Stimulated activated CD8-positive, alpha-beta memory T cell treated with anti-CD3 and anti-CD28 coated beads, Interleukin-4, amount 100 ng/mL, for 4 hours (primary cell): ENCODE results near the gene MAML2.
"Not testable (repeated sequence)": the region's sequence is repeated elsewhere in the genome, so short reads cannot be mapped to it uniquely, and the experiment has no call there.

Experiments
- DNase-seq, 2 donors: peaks; one replicate each; pipeline ENCODE4 v3.0.0-alpha.2; 2020; ENCODE audit warnings: low read depth in 2 of 2, low spot score in 1 of 2

Gene MAML2

GRCh38 chr11:96293598-96294021, 49.4 kb downstream of the MAML2 start:
- no peak for DNase-seq

- DNase-seq: no peak
These were observed 49.9 kb downstream of the MAML2 start for GRCh38 chr11:96293109-96293508.

- DNase-seq: no peak
These were observed 50.5 kb downstream of the MAML2 start for GRCh38 chr11:96292291-96293010.

GRCh38 chr11:96290631-96291030, 52.4 kb downstream of the MAML2 start:
- DNase-seq: no peak

GRCh38 chr11:96290031-96290430, 53.0 kb downstream of the MAML2 start:
- DNase-seq: no peak

GRCh38 chr11:96288915-96289314, 54.1 kb downstream of the MAML2 start:
- no peak for DNase-seq

- no peak for DNase-seq
These were observed 55.1 kb downstream of the MAML2 start for GRCh38 chr11:96287822-96288439.

GRCh38 chr11:96285985-96286384, 57.0 kb downstream of the MAML2 start:
- DNase-seq: not testable (repeated sequence)

GRCh38 chr11:96284917-96285316, 58.1 kb downstream of the MAML2 start:
- DNase-seq: no peak

GRCh38 chr11:96284401-96284800, 58.6 kb downstream of the MAML2 start:
- DNase-seq: no peak

GRCh38 chr11:96282625-96283220, 60.3 kb downstream of the MAML2 start:
- DNase-seq: no peak

GRCh38 chr11:96280444-96280843, 62.6 kb downstream of the MAML2 start:
- no peak for DNase-seq

GRCh38 chr11:96279896-96280290, 63.1 kb downstream of the MAML2 start:
- DNase-seq: no peak

- no peak for DNase-seq
These were observed 63.7 kb downstream of the MAML2 start for GRCh38 chr11:96279018-96279895.

- DNase-seq: no peak
These were observed 64.7 kb downstream of the MAML2 start for GRCh38 chr11:96278039-96278897.

- no peak for DNase-seq
These were observed 65.3 kb downstream of the MAML2 start for GRCh38 chr11:96277696-96278038.

GRCh38 chr11:96276836-96277235, 66.2 kb downstream of the MAML2 start:
- no peak for DNase-seq

- DNase-seq: no peak
These were observed 67.0 kb downstream of the MAML2 start for GRCh38 chr11:96275801-96276594.

GRCh38 chr11:96273507-96273906, 69.5 kb downstream of the MAML2 start:
- no peak for DNase-seq
